Measurements from ENCODE around the gene RAB24. TPM values are rescaled to one million over a fixed set of nuclear protein-coding genes. Genes with fewer than 3 reads are reported as not detected.

RAB24 gene
- total RNA-seq, 1 donor from 2014 or later: 31.7 TPM

DNA sequence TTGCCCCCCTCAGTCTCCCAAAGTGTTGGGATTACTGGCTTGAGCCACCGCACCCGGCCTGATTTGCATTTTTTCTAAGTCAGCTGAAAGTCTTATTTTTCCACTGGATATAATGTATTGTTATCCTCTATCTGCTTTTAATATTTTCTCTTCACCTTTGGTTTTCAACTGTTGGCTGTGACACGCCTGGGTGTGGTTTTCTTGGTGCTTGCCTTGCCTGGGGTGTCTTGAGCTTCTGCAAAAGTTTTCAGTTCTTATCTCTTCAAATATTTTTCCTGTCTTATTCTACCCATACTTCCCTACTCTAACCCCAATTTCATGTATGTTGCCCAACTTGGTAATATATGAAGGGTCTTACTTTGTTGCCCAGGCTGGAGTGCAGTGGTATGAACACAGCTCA is 12.5 kb upstream of the RAB24 start:
- no peaks in the 10 kb centered on the region for H3K9me3 ChIP-seq (ENCODE audit: insufficient read depth, low read depth, low read length)
- no peaks in the 10 kb centered on the region for H3K27me3 ChIP-seq (ENCODE audit: insufficient read depth, low read length)
- Mint-ChIP-seq H3K4me1 (ENCODE audit: low read depth, unreplicated experiment) (peaks cover under 1% of the 10 kb centered on the region), H3K9me3 (ENCODE audit: unreplicated experiment) (no peaks in the 10 kb centered on the region), H3K27me3 (ENCODE audit: low read depth, unreplicated experiment) (no peaks in the 10 kb centered on the region), H3K27ac (ENCODE audit: unreplicated experiment) (no peak overlapping the region), H3K36me3 (ENCODE audit: low read depth, unreplicated experiment) (peaks cover 9% of the 10 kb centered on the region), H3K4me3 (ENCODE audit: unreplicated experiment) (no peak overlapping the region)
- H4K20me1 ChIP-seq (ENCODE audit: insufficient read depth, low read length): peaks cover 27% of the 10 kb centered on the region
- H3K79me2 ChIP-seq (ENCODE audit: insufficient read depth, low read length): peaks cover under 1% of the 10 kb centered on the region
- no peak overlapping the region for H3K4me3 ChIP-seq (ENCODE audit: insufficient read depth, low read depth, low read length)
- no peak overlapping the region for H3K9ac ChIP-seq (ENCODE audit: low read length)
- H3K27ac ChIP-seq (ENCODE audit: low read depth, low read length): no peak overlapping the region
- peaks cover 2% of the 10 kb centered on the region for H3K36me3 ChIP-seq (ENCODE audit: insufficient read depth, low read length)
- no peak overlapping the region for H2AFZ ChIP-seq (ENCODE audit: low read depth, low read length)
- no peak for DNase-seq (ENCODE audit: low read depth)
- FAIRE-seq: no peak
- H3K4me1 ChIP-seq (ENCODE audit: insufficient read depth, low read length): peaks cover 7% of the 10 kb centered on the region
- no peak overlapping the region for H3K4me2 ChIP-seq (ENCODE audit: low read length)
- TF ChIP-seq, protein P1, sequence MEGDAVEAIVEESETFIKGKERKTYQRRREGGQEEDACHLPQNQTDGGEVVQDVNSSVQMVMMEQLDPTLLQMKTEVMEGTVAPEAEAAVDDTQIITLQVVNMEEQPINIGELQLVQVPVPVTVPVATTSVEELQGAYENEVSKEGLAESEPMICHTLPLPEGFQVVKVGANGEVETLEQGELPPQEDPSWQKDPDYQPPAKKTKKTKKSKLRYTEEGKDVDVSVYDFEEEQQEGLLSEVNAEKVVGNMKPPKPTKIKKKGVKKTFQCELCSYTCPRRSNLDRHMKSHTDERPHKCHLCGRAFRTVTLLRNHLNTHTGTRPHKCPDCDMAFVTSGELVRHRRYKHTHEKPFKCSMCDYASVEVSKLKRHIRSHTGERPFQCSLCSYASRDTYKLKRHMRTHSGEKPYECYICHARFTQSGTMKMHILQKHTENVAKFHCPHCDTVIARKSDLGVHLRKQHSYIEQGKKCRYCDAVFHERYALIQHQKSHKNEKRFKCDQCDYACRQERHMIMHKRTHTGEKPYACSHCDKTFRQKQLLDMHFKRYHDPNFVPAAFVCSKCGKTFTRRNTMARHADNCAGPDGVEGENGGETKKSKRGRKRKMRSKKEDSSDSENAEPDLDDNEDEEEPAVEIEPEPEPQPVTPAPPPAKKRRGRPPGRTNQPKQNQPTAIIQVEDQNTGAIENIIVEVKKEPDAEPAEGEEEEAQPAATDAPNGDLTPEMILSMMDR (IDR thresholded peaks at IDR 0.05; ENCODE audit: insufficient read depth, low read depth, low read length): no peak
- no peak for TF ChIP-seq EZH2 (IDR thresholded peaks at IDR 0.05; ENCODE audit: insufficient read depth, low read length)

DNA sequence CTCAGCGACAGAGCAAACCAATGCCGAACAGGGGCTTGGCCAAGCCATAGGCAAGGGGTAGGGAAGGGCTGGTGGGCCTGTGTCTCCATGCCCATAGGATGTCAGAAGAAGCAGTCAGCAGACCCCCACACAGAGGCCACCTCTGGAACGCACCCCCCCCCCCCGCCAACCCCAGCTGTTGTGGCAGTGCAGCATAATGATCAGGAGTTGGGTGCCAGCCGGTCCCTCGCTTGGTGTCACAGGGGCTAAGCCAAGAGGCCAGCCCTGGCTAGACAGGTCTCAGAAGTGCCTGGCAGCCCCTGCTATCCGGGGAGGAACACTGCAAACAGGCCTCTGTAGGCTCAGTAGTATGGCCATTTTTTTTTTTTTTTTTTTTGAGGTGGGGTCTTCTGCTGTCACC is 11.9 kb upstream of the RAB24 start:
- Histone ChIP-seq H3K4me2 (ENCODE audit: low read length) (no peak overlapping the region), H4K20me1 (ENCODE audit: insufficient read depth, low read length) (peaks cover 30% of the 10 kb centered on the region), H3K27me3 (ENCODE audit: insufficient read depth, low read length) (no peaks in the 10 kb centered on the region), H3K9ac (ENCODE audit: low read length) (no peak overlapping the region), H3K4me3 (ENCODE audit: insufficient read depth, low read depth, low read length) (no peak overlapping the region), H2AFZ (ENCODE audit: low read depth, low read length) (no peak overlapping the region), H3K27ac (ENCODE audit: low read depth, low read length) (no peak overlapping the region), H3K36me3 (ENCODE audit: insufficient read depth, low read length) (no peaks in the 10 kb centered on the region), H3K4me1 (ENCODE audit: insufficient read depth, low read length) (peaks cover 13% of the 10 kb centered on the region), H3K79me2 (ENCODE audit: insufficient read depth, low read length) (peaks cover 7% of the 10 kb centered on the region), H3K9me3 (ENCODE audit: insufficient read depth, low read depth, low read length) (no peaks in the 10 kb centered on the region)
- DNase-seq (ENCODE audit: low read depth): no peak
- no peak for TF ChIP-seq EZH2 (IDR thresholded peaks at IDR 0.05; ENCODE audit: insufficient read depth, low read length)
- TF ChIP-seq, protein P1 (IDR thresholded peaks at IDR 0.05; ENCODE audit: insufficient read depth, low read depth, low read length): no peak
- Mint-ChIP-seq H3K36me3 (ENCODE audit: low read depth, unreplicated experiment) (peaks cover 9% of the 10 kb centered on the region), H3K4me1 (ENCODE audit: low read depth, unreplicated experiment) (peaks cover 4% of the 10 kb centered on the region), H3K27me3 (ENCODE audit: low read depth, unreplicated experiment) (no peaks in the 10 kb centered on the region), H3K9me3 (ENCODE audit: unreplicated experiment) (no peaks in the 10 kb centered on the region), H3K27ac (ENCODE audit: unreplicated experiment) (no peak overlapping the region), H3K4me3 (ENCODE audit: unreplicated experiment) (no peak overlapping the region)
- no peak for FAIRE-seq

DNA sequence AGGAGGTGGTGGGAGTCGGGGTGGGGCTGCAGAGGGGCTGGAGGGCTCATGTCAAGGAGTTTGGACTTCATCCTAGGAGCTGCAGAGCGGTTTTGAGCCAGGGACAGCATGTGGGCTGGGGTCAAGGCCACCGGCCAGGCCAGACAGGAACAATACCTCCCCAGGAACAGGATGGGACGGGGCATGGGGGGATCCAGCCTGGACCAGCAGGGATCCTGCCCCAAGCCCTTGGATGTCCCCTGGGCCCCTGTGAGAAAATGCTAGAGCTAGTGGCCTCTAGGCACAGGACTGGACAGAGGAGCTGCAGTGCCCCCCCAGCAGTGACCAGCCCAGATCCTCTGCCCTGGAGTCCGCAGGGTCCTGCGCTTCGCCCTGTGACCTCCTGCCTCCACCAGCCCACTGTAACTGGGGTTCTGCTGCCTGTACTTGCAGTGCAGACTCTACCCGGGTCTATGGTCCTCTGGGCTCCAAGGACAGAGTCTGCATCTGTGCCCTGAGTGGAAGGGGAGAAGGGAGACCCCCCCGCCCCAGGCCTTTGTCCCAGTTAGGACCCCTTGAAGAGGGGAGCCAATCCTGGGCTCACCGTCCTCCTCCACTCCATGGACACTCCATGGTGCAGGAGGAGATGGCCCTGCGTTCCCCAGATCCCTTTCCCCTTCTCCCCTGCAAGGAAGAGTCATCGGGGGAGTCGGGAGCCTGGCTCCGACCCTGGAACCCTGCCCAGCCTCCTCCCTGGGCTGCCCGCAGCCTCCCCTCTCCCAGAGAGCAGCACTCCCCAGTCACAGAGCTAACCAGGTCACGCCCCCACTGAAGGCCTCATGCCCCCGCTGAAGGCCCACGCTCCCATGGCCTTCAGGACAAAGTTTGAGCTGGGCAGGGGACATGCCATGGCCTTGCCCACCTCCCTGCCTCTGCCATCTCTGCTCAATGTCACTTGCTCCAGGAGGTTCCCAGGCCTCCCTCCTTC is 11.1 kb upstream of the RAB24 start:
- H3K27me3 Mint-ChIP-seq (ENCODE audit: low read depth, unreplicated experiment): no peaks in the 10 kb centered on the region
- H3K4me1 ChIP-seq (ENCODE audit: insufficient read depth, low read length): peaks cover 19% of the 10 kb centered on the region
- H3K27ac ChIP-seq (ENCODE audit: low read depth, low read length): no peak overlapping the region
- H3K27me3 ChIP-seq (ENCODE audit: insufficient read depth, low read length): no peaks in the 10 kb centered on the region
- H3K27ac Mint-ChIP-seq (ENCODE audit: unreplicated experiment): no peak overlapping the region
- peak overlapping the region; percentile 27 for H3K4me3 Mint-ChIP-seq (ENCODE audit: unreplicated experiment)
- no peak overlapping the region for H2AFZ ChIP-seq (ENCODE audit: low read depth, low read length)
- H4K20me1 ChIP-seq (ENCODE audit: insufficient read depth, low read length): peaks cover 35% of the 10 kb centered on the region
- TF ChIP-seq, protein P1 (IDR thresholded peaks at IDR 0.05; ENCODE audit: insufficient read depth, low read depth, low read length): no peak
- TF ChIP-seq EZH2 (IDR thresholded peaks at IDR 0.05; ENCODE audit: insufficient read depth, low read length): no peak
- H3K9me3 ChIP-seq (ENCODE audit: insufficient read depth, low read depth, low read length): no peaks in the 10 kb centered on the region
- no peak for FAIRE-seq
- no peak overlapping the region for H3K9ac ChIP-seq (ENCODE audit: low read length)
- H3K4me3 ChIP-seq (ENCODE audit: insufficient read depth, low read depth, low read length): no peak overlapping the region
- H3K4me1 Mint-ChIP-seq (ENCODE audit: low read depth, unreplicated experiment): peaks cover 4% of the 10 kb centered on the region
- H3K9me3 Mint-ChIP-seq (ENCODE audit: unreplicated experiment): no peaks in the 10 kb centered on the region
- H3K36me3 ChIP-seq (ENCODE audit: insufficient read depth, low read length): no peaks in the 10 kb centered on the region
- H3K79me2 ChIP-seq (ENCODE audit: insufficient read depth, low read length): peaks cover 14% of the 10 kb centered on the region
- peaks cover 7% of the 10 kb centered on the region for H3K36me3 Mint-ChIP-seq (ENCODE audit: low read depth, unreplicated experiment)
- H3K4me2 ChIP-seq (ENCODE audit: low read length): no peak overlapping the region
- DNase-seq (ENCODE audit: low read depth): no peak

Measured in astrocyte (in vitro differentiated cells and primary cell).